HuH-7 (cell line): ENCODE data around the gene AMY2B.
"Not testable (repeated sequence)": the region's sequence is repeated elsewhere in the genome, so short reads cannot be mapped to it uniquely, and the experiment has no call there.

Source experiments
- DNase-seq: peaks from one replicate; pipeline ENCODE4 v3.0.0; 2011; ENCODE audit warnings: low spot score

AMY2B gene

GRCh38 chr1:103627436-103627835 is 56.0 kb downstream of the AMY2B start:
- DNase-seq, result not testable (repeated sequence)
